DMS153 (cell line): ENCODE results near the gene LHFPL4.
A peak's percentile ranks its signal among the peaks of the same experiment; 100 is the strongest.
"Not testable (repeated sequence)": the region's sequence is repeated elsewhere in the genome, so short reads cannot be mapped to it uniquely, and the experiment has no call there.

Experiments
- DNase-seq: peaks from one replicate; lab custom pipeline; 2025; lab: John Stamatoyannopoulos, UW

LHFPL4 gene

GRCh38 chr3:9536212-9536611, 17.4 kb downstream of the LHFPL4 start:
- no peak for DNase-seq

GRCh38 chr3:9534429-9534828, 19.2 kb downstream of the LHFPL4 start:
- DNase-seq: no peak

GRCh38 chr3:9525078-9525477, 28.5 kb downstream of the LHFPL4 start:
- no peak for DNase-seq

- DNase-seq: no peak
Measured at GRCh38 chr3:9514956-9515355, 38.7 kb downstream of the LHFPL4 start.

GRCh38 chr3:9514306-9514705, 39.3 kb downstream of the LHFPL4 start:
- no peak for DNase-seq

- DNase-seq: no peak
Measured at GRCh38 chr3:9512456-9513045, 41.1 kb downstream of the LHFPL4 start.

- DNase-seq: no peak
Measured at GRCh38 chr3:9508781-9509180, 44.8 kb downstream of the LHFPL4 start.

- DNase-seq: no peak
Measured at GRCh38 chr3:9507586-9508578, 45.7 kb downstream of the LHFPL4 start.

GRCh38 chr3:9503283-9503682, 50.3 kb downstream of the LHFPL4 start:
- DNase-seq: peak; percentile 4

GRCh38 chr3:9501226-9501625, 52.4 kb downstream of the LHFPL4 start:
- no peak for DNase-seq

GRCh38 chr3:9500108-9501050, 53.2 kb downstream of the LHFPL4 start:
- no peak for DNase-seq

GRCh38 chr3:9499455-9500107, 54.0 kb downstream of the LHFPL4 start:
- DNase-seq: no peak

- no peak for DNase-seq
Measured at GRCh38 chr3:9498781-9499180, 54.8 kb downstream of the LHFPL4 start.

- DNase-seq: no peak
Measured at GRCh38 chr3:9497821-9498565, 55.6 kb downstream of the LHFPL4 start.

GRCh38 chr3:9496893-9497292, 56.7 kb downstream of the LHFPL4 start:
- no peak for DNase-seq

- not testable (repeated sequence) for DNase-seq
Measured at GRCh38 chr3:9494036-9494435, 59.6 kb downstream of the LHFPL4 start.

GRCh38 chr3:9491506-9491905, 62.1 kb downstream of the LHFPL4 start:
- DNase-seq: no peak

GRCh38 chr3:9485248-9485647, 68.4 kb downstream of the LHFPL4 start:
- no peak for DNase-seq

- no peak for DNase-seq
Measured at GRCh38 chr3:9480265-9480664, 73.4 kb downstream of the LHFPL4 start.

GRCh38 chr3:9476935-9477334, 76.7 kb downstream of the LHFPL4 start:
- DNase-seq: no peak

GRCh38 chr3:9474482-9474881, 79.1 kb downstream of the LHFPL4 start:
- no peak for DNase-seq
